HG03095 (cell line): ENCODE data around the gene WDFY3.
"Not testable (repeated sequence)": the region's sequence is repeated elsewhere in the genome, so short reads cannot be mapped to it uniquely, and the experiment has no call there.

Source experiments
- ATAC-seq: cut with Tn5 transposase; IDR thresholded peaks from one replicate; pipeline ENCODE4 v1.9.1; 2021; ENCODE audit warnings: moderate library complexity; ENCODE audit not compliant: unreplicated experiment

Gene WDFY3

DNA sequence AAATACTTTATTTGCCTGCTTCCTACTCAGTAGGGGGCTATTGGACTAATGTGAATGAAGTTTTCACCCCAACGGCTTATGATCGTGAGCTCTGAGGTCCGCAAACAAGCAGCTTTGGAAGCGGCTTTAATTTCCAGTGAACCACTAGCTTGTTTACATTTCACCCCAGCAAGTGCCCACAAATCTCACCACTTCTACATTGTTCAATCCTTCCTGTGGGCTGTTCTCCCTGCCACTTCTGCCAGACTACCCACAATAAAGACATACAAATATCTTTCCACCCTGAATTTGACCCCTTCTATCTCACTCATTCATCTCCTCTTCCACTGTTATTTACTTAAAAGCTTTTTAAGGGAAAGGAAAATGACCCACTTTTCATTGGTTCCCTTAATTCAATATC, 285.5 kb downstream of the WDFY3 start:
- no peak for ATAC-seq

DNA sequence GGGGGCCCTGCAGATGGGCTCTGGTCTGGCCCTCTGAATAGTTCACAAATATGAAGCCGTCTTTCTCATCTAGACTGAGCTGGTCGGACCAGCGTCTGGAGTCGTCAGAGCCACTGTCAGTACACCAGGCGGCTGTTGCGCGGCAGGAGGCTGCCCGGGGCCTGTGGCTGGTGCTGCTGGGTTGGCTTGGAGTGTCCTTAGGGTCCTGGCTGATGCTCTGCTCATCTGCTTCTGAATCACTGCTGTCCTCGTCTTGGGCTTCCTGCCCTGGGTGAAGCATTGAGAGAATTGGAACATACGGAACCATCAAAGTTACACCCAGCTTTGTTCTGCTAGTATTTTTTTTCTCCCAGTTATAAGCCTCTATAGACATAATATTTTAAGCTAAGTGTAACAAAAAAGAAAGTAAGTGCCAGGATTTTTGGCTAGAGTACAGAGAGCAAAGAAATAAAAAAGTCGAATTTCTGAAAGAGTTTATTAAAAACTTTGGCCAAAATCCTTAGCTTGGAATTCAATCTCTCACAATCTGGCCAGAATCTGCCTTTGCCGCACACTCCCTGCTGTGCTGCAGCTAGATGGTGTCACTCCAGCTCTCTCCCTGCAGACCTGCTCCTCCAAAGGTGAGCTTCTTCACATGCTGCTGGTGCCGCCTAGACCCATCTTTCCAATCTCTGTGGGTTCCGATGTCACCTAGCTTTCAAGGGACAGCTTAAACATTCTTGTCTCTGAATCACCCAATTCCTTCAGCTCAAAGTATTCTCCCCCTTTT, 287.3 kb downstream of the WDFY3 start:
- ATAC-seq, result no peak

DNA sequence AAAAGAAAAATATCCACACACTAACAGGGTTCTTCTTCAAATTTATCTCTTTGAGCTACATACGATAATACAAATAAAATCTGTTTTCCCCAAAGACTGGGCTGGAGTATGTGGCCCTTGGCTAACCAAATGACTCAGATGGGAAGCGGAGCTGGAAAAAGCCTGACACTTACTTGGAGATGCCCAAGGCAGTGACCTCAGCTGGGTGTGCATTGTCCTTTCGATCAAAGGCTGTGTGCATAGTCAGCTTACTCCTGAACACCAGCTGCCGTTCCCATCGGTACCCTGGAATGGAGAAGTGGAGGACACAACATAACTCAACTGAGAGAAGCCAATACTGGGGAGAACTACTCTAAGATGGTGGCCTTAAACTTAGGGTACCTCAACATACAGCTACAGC, 288.5 kb downstream of the WDFY3 start:
- no peak for ATAC-seq

GRCh38 chr4:84677093-84677492, 289.4 kb downstream of the WDFY3 start:
- ATAC-seq, result no peak

- ATAC-seq, result no peak
Measured at GRCh38 chr4:84673475-84674240, 292.8 kb downstream of the WDFY3 start.

GRCh38 chr4:84672177-84672576, 294.3 kb downstream of the WDFY3 start:
- ATAC-seq, result no peak

DNA sequence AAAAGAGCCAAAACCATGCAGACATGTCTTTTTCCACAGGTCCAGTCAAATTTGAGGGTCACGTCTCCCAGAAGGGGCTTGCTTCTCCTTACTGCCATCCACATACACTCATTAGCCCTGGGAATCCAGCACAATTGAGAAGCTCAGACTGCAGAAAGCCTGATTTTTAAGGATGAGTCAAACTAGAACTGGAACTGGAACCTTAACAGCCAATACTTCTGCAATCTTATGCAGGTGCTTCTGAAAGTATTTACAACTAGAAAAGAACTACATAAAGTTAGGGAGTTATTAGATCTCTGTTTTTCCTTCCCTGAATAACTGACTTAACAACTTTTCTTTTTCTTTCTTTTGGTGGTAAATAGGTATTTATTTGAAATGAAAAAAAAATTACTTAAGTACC, 297.3 kb downstream of the WDFY3 start:
- no peak for ATAC-seq

GRCh38 chr4:84666439-84666838, 300.1 kb downstream of the WDFY3 start:
- no peak for ATAC-seq

GRCh38 chr4:84664767-84665166, 301.7 kb downstream of the WDFY3 start:
- ATAC-seq, result not testable (repeated sequence)

- ATAC-seq, result no peak
Measured at GRCh38 chr4:84661191-84661939, 305.1 kb downstream of the WDFY3 start.

DNA sequence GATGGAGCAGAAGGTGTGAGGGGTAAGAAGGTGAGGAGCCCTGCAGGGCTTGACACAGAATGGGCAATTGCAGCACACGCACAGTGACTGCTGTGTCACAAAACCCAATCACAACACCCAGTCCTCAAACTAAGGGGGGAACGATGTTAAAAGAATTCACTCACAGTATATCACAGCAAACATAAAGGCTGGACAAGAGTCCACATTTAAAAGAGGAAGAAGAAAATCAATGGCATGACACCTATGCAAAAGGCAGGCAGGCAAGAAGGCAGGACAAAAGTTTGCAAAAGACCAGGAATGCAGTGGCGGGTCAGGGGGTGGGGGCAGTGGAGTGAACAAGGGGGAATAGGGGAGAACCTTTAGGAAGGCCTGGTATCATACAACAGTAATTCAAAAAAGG, 305.9 kb downstream of the WDFY3 start:
- ATAC-seq, result no peak

DNA sequence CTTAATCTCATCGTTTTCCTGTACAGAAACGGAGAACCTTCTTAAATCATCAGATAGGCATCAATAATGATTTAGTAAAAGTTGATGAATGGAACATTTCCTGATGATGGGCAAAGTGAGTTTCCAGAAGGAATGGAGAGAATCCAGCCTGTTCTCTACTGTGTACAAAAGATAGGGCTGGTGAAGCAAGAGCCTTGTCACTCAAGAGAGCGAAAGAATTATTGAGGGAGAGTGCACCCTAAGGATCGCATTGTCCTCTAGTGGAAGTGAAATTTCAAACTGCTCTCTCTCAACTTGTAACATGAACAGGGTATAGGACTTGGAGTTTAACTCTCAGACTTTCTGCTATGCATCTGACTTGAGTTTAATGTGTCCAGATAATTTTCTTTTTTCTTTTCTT, 314.0 kb downstream of the WDFY3 start:
- no peak for ATAC-seq

- no peak for ATAC-seq
Measured at GRCh38 chr4:84651499-84651898, 315.0 kb downstream of the WDFY3 start.

DNA sequence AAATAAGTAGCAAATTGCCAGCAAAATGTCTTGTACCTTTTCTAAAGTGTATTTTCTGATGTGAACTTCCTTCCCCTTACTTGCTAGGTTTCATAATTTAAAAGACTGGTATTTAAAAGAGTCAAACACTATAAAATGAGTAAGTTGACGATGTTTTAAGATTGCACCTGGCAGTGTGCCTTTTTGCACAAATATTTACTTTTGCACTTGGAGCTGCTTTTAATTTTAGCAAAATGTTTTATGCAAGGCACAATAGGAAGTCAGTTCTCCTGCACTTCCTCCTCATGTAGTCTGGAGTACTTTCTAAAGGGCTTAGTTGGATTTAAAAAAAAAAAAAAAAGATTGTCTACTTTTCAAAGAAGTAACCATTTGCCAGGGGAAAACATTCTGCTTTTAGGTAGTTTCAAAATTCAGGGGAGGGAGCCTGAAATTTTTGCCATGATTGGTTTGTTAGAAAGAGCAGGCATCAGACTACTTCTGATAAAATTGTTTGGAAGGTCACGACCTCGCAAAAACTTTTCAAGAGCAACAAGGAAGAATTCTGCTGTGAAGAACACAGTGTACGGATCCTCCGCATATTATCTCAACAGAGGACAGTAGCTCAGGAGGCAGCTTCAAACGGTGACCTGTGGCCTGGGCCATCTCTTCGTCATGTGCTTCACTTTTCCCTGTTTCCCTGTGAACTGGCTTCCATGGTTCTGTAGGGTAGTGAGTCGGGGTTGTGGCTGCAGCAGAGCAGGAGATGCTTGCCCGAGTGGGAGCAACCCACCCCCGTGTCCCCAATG, 317.4 kb downstream of the WDFY3 start:
- no peak for ATAC-seq

DNA sequence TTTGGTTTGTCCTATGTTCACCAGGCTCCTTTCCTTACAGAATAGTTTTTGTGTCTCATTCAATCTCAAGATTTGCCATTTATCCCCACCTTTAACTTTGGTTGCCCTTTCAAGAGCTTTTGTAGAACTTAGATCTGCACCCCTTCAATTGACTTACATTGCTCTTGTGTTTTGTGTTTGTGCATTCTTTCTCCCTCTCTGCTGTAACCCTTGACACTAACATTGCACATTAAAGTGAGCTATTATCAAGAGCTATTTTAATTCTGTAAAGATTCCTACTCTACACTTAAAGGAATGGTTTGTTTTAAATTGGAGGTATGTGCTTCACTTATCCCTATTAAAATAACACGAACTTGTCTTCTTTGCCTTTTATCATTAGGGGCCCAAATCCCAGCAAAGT, 318.3 kb downstream of the WDFY3 start:
- no peak for ATAC-seq

GRCh38 chr4:84647312-84647884, 319.1 kb downstream of the WDFY3 start:
- no peak for ATAC-seq

- ATAC-seq, result no peak
Measured at GRCh38 chr4:84644087-84644486, 322.4 kb downstream of the WDFY3 start.

DNA sequence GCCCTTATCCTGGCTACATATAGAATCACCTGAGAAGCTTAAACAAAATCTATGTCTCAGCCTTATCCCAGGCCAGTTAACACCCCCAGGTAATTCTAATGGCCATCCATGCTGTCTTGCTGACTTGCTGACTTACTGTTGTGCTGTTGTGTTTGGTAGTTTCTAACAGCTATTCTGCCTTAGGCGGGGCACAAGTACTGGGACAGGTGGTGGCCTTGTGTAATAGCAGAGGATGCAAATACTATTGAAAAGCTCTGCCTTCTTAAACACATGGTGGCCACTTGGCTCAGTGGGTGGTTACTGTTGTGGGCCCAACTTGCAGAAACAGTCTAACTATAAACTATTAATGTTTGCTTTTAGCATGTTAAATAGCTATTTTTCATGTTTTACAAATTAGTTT, 327.3 kb downstream of the WDFY3 start:
- ATAC-seq, result no peak

- ATAC-seq, result no peak
Measured at GRCh38 chr4:84638092-84638491, 328.4 kb downstream of the WDFY3 start.

GRCh38 chr4:84634961-84635360, 331.5 kb downstream of the WDFY3 start:
- no peak for ATAC-seq

GRCh38 chr4:84632092-84632491, 334.4 kb downstream of the WDFY3 start:
- ATAC-seq, result no peak
